Measurements from ENCODE around the gene C9orf152. TPM values are rescaled to one million over a fixed set of nuclear protein-coding genes. Genes with fewer than 3 reads are reported as not detected.

Gene C9orf152
- polyA plus RNA-seq, 1 donor, result 0.36 TPM

DNA sequence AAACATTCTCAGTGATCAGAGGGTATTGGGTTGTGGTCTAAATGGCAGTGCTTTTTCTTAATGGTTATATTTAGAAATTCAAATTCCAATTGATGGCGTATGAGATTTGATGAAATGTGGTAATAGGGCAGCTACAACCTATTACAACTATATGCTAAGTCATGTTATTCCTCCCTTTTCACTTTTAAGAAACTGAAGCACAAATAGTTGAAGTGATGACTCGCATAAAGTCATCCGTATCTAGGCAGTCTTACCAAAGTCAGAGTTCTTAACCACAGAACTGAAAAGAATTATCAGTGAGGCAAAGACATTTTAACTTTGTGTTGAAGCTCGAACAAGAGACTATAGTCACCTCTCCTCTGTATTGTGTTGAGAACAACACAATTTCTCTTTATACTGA, 28.2 kb downstream of the C9orf152 start:
- no peak for DNase-seq

- no peak for DNase-seq
Measured at GRCh38 chr9:110178281-110178680, 29.7 kb downstream of the C9orf152 start.

- no peak for DNase-seq
Measured at GRCh38 chr9:110175275-110175968, 32.5 kb downstream of the C9orf152 start.

GRCh38 chr9:110173322-110173642, 34.7 kb downstream of the C9orf152 start:
- DNase-seq, result no peak

DNA sequence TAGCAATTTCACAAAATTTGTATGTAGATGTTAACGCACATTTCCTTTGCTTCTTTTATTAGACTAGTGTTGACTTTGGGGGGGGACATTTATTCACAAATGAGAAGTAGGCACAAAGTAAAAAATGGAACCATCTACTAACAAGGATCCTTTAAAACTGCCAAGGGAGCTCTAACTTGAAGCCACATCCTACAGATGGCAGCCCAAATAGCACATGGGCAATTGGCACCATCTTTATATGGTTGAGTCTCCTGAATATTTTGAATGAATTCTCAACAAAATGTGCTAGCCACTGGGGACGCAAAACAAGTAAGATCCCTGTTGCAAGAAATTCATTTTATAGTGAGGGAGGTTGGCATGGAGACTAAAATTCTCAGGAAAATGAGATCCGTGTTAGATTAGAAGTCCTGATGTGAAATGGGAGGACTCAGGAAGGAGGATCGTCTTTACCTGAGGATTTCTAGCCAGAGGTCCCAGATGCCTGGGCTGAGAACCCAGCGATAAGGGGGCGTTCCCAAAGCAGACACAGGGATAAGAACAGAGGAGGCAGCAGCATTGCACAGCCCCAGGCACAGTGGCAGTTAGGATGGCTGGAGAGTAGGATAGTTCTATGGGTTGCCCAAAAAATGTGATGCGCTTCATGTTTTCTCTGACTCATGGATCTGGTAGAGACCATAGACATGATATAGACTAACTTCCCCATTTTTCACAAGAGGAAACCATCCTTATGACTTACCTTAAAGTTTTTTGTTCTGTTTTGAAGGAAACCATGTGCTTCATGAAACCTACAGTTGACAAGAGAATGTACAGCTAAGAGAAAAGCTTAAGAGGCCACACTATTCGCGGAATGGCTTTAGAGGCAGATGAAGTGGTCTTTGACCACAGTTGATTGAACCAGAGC, 37.4 kb downstream of the C9orf152 start:
- DNase-seq, result no peak

DNA sequence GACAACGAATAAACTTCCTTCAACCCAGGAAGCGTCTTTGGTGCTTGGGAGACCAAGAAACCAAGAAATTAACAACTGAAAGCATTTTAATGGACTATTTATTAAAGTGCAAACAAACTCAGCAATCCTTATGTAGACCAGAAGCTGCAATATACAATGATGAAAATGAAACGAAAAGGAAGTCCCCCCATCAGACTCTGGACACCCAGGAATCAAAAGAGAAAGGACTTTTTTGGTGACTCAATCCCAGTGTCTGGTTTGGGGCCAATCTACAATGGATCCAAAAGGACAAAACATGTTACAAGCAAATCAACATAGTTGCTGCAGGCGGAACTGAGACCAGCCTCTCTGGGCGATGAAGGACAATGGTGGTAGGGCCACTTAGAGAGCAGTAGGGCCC, 39.5 kb downstream of the C9orf152 start:
- DNase-seq, result no peak

DNA sequence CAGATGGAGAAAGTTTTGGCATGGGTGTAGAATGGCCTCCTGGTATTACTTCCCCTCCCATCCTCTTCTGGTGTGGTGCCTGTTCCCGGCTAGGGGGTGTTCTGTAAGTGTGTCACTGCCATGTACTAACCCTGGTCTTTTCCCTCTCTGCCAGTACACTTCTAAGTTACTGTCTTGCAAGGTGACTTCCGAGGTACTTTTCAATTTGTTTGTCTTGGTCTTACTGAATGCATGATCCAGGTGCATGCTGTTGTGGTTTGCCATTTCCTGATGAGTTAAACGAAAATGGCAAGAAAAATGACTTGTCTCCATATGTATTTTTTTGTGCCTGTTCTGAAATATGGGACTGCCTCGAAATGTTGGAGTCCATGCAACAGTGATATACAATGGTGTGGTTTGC, 46.0 kb downstream of the C9orf152 start:
- DNase-seq, result no peak

DNA sequence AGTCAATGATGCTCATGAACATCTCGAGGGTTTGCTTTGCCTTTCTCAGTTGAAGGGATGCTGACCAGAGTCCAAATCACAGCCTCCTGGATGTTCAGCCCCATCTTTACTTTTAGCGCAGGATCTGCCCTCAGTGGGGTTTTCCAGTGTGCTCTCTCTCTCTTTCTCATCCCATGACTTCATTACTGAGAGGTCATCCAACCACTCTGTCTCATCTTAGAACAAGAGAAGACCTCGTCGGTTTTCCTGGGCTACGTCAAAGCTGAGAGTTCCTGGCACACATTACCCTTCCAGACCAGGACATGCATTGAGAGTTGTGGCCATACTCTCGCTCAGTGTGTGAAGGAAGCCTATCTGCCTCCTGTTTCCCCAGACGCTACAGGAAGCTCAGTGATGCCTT, 47.3 kb downstream of the C9orf152 start:
- DNase-seq, result no peak

DNA sequence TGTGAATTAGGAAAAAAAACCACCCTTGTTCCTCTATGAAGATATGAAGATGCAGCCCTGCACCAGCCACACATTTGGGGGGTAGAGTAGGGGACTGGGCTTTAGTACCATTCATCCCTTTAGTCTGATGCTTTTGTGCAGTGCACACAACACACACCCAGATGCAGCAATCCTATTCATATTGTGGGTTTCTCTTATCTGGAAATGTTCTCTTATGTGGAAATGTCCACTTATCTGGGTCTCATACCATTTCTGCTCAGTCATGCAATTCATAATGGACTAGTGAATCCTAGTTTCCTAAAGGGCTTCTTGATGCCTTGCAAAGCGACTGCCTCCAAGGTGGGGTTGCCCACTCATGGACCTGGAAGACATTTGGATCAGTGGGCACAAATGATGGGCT, 47.8 kb downstream of the C9orf152 start:
- DNase-seq, result no peak

DNA sequence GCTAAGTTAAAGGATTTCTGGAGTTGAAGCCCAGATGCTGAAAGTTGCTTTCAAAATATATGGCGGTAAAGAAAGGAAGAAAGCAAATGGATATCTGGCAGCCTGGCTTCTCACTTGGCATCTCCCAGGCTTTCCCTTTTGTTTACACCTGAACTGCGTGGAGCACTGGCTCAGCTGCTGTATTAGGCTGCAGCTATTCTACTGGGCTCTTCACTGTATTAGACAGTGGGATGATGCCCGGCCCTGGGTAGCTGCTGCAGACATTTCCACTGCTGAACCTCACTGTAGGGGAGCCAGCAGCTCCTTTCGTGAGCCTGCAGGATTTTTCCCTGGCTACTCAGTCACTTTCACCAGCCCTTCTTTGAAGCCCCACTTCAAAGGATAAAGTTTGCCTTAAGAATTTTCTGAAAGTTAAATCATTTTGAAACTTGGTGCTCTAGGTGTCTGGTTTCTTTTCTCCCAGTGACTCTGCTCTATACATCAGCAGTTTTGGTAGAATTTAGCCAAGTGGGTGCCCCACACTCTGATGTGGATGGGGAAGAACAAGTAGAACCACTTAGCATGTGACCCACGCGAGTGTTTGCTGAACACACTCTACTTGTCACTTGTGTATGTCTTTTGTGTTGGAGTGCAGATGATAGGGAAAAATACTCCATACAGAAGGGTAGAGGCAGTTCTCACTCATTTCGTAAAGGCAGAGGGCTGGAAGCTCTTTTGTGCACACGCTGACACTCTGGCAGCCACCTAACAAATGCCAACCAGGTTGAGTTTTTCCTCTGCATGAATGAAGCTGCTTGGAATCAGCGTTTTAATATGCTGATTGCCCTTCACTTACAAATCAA, 49.9 kb downstream of the C9orf152 start:
- DNase-seq, result no peak

DNA sequence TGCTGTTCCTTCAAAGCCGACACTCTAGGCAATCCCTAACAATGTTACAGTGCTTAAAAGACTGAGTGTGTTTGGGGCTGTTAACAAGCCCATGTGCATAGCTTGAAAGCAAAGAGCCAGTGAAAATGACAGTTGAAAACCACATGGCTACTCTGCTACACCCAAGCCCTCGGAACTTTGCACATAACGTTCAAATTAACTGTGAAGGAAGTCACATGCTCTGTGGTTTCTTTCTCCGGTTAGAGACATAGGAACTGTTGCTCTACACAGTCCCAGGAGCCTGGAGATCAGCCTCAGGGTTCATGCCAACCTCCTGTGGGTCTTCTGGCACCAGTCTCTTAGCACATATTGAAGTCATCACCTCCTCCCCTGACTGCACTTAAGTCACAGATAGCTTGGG, 51.1 kb downstream of the C9orf152 start:
- no peak for DNase-seq

DNA sequence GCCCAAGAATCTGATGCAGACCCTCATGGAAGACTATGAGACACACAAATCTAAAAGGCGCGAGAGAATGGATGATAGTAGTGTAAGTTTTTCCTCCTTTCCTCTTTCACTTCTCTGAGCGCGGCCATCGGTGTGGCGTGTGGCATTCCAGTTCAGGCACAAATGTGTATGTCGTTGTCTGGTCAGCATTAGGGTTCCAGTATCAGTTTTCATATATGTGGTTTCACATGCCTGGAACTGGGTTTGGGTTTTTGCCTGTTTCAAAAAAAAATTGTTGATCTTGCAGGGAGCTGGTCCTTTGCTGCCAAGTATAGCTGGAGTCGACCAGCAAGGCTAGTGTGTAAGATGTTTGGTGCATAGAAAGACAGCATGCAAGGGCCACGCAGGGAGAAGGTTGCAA, 51.5 kb downstream of the C9orf152 start:
- DNase-seq, result no peak

GRCh38 chr9:110155751-110156150, 52.2 kb downstream of the C9orf152 start:
- no peak for DNase-seq

DNA sequence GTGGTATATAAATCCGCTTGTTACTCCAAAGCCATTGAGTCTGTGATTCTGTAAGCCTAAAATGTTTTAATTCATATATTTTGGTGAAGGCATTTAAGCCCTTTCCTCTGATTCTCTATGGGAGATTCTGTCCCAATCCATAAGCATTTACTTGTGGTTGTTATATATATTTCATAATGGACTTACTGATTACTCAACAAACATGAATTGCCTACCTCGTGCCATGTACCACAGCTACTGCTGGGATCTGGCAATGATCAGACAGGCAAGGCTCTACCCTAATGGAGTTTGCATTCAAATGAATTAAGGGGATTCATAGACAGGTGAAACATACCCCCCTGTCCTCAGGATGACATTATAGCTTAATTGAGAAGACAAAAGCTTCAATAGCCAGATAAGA, 54.5 kb downstream of the C9orf152 start:
- no peak for DNase-seq

- peak; percentile 49 for DNase-seq
Measured at GRCh38 chr9:110152704-110153374, 55.1 kb downstream of the C9orf152 start.

Other genes with a start within 250 kb of the C9orf152 start
- 53.5 TPM for gene TXN, start 48.3 kb upstream of the C9orf152 start, polyA plus RNA-seq (ENCODE audit: insufficient read length)
- gene TXNDC8, start 129.7 kb upstream of the C9orf152 start, polyA plus RNA-seq (ENCODE audit: insufficient read length), result not detected

All from hindlimb muscle (tissue), 1 donor.